Right ventricle myocardium superior (tissue), 1 donor: ENCODE measurements around the gene ACP1. TPM values are rescaled to one million over a fixed set of nuclear protein-coding genes. Genes with fewer than 3 reads are reported as not detected.

Source experiments
- total RNA-seq: library from RNA; stranded (reverse); fragmentation: NEBNext Ultra II Directional; extraction: Animal tissue kit (Norgen Biotek cat#: 25700); gene quantifications from one replicate; pipeline ENCODE4 v1.2.1, GENCODE V29; 2021
- donor health status: DM: no; HTN: yes; CAD: no; lungs with severe emphysema.

Gene ACP1
- total RNA-seq, 1 donor from 2014 or later, result 68.1 TPM

Other genes starting within 250 kb of the ACP1 start
- 1.9 TPM for gene FAM110C, start 218.4 kb upstream of the ACP1 start, total RNA-seq
- 7.4 TPM for gene SH3YL1, start 915 bp upstream of the ACP1 start, total RNA-seq
- not detected for gene ALKAL2, start 23.1 kb downstream of the ACP1 start, total RNA-seq